Urinary bladder (tissue), 4 donors: ENCODE data around the gene AMDHD1. TPM values are rescaled to one million over a fixed set of nuclear protein-coding genes. Genes with fewer than 3 reads are reported as not detected.
"Not testable (repeated sequence)": the region's sequence is repeated elsewhere in the genome, so short reads cannot be mapped to it uniquely, and the experiment has no call there.

Source experiments
- DNase-seq: peaks from one replicate; pipeline ENCODE4 v3.0.0-alpha.2; 2015; ENCODE audit errors: extremely low spot score
- H3K27ac ChIP-seq: one replicate; pipeline ENCODE4 v1.5.1; 2013; ENCODE audit warnings: low read depth, mild to moderate bottlenecking, moderate library complexity
- H3K36me3 ChIP-seq: one replicate; pipeline ENCODE4 v1.6.1; 2013; ENCODE audit warnings: mild to moderate bottlenecking, moderate library complexity; ENCODE audit not compliant: insufficient read depth
- H3K4me1 ChIP-seq: one replicate; pipeline ENCODE4 v1.6.1; 2013; ENCODE audit warnings: mild to moderate bottlenecking, moderate library complexity; ENCODE audit not compliant: insufficient read depth
- H3K4me3 ChIP-seq: one replicate; pipeline ENCODE4 v1.5.1; 2013; ENCODE audit warnings: low read depth, low read length
- WGBS: extraction: QIAGEN DNeasy Blood & Tissue Kit; methylation state at CpG from one replicate; pipeline ENCODE4 v1.1.7; 2013; 5-methylcytosine and 5-hydroxymethylcytosine counted together
- polyA plus RNA-seq: library from polyadenylated mRNA; stranded (reverse); fragments of 200-250 nt; gene quantifications from one replicate; pipeline ENCODE4 v1.2.3, GENCODE V29; 2013
- total RNA-seq: library from RNA; depleted of rRNA; stranded (reverse); fragments of >200 nt; gene quantifications from one replicate; pipeline ENCODE4 v1.2.3, GENCODE V29; 2014
- donor health status: healthy with polysubstance abuse.
- donor health status: healthy.

The AMDHD1 gene
- total and polyA plus RNA-seq, 2 donors, result 0.16 to 0.80 TPM

DNA sequence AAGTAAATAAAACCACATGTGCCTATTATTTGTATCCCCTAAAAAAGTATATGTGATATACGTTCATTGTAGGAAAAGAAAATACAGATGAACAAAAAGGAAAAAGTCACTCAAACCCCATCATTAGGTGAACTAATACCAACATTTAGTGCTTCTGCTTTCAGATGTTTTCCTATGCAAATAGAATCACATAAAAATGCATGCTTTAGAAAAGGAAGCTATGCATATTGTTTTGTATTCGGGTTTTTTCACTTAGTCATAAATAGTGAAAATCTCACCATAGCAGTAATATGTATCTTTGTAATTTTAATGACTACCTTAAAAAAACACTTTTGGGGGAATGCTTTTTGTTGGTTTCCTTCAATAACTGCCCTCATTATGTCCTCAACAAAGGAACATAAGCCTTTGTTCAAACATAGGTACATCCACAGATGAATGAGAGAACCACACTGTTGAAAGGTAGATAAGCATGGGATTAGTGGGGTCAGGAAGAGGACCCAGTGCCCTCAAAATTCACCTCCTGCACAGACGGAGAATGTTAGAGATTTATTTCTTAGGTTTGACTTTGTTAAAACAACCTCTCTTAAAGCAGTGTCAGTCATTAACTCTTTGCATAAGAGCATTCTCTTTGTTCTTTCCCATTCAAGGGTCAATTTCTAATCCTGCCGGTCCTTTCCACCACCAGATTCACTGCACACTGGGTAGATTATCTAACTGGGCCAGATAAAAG, 6.5 kb downstream of the AMDHD1 start:
- H3K27ac ChIP-seq, result no peak overlapping the region
- H3K4me1 ChIP-seq, result no peaks in the 10 kb centered on the region
- WGBS, result 46% methylated on average over 4 of the region's 4 CpGs
- no peaks in the 10 kb centered on the region for H3K36me3 ChIP-seq
- no peak for DNase-seq
- H3K4me3 ChIP-seq, result no peak overlapping the region

DNA sequence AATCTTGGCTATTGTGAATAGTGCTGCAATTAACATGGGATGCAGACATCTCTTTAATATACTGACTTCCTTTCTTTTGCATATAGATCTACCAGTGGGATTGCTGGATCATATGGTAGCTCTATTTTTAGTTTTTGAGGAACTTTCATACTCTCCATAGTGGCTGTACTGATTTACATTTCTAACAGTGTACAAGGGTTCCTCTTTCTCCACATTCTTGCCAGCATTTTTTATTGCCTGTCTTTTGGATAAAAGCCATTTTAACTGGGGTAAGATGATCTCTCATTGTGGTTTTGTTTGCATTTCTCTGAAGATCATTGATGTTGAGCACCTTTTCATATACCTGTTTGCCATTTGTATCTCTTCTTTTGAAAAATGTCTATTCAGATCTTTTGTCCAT, 8.4 kb downstream of the AMDHD1 start:
- H3K4me3 ChIP-seq, result no peak overlapping the region
- no peak for DNase-seq
- no peak overlapping the region for H3K27ac ChIP-seq
- H3K36me3 ChIP-seq, result no peaks in the 10 kb centered on the region
- no peaks in the 10 kb centered on the region for H3K4me1 ChIP-seq

DNA sequence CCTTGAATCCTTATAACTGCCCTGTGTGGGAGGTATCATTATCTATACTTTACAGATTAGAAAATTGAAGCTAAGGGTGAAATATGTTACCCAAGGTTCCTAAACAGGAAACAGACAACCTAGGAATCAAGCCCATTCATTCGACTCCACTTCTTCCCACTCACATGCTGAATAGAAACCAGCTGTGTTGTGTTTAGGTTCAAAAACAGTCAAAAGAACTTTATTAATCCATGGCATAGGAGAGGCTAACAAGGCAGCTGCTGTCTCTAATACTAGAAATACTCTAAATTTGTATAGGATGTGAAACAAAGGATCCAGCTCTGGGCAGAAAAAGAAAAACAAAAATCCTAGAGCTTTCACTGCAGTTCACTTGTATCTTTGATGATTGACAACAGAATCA, 9.9 kb downstream of the AMDHD1 start:
- Histone ChIP-seq H3K4me3 (no peak overlapping the region), H3K27ac (no peak overlapping the region), H3K4me1 (no peaks in the 10 kb centered on the region), H3K36me3 (no peaks in the 10 kb centered on the region)
- no peak for DNase-seq
- 28% methylated on average over 1 of the region's 1 CpG for WGBS

- DNase-seq, result no peak
- no peaks in the 10 kb centered on the region for H3K36me3 ChIP-seq
- H3K27ac ChIP-seq, result no peak overlapping the region
- 79% methylated on average over 7 of the region's 7 CpGs for WGBS
- no peak overlapping the region for H3K4me3 ChIP-seq
- H3K4me1 ChIP-seq, result no peaks in the 10 kb centered on the region
Observed at GRCh38 chr12:95955549-95956159, 12.5 kb downstream of the AMDHD1 start.

GRCh38 chr12:95956557-95957145, 13.5 kb downstream of the AMDHD1 start:
- no peak overlapping the region for H3K4me3 ChIP-seq
- H3K36me3 ChIP-seq, result no peaks in the 10 kb centered on the region
- H3K4me1 ChIP-seq, result no peaks in the 10 kb centered on the region
- WGBS, result 64% methylated on average over 27 of the region's 27 CpGs
- no peak for DNase-seq
- no peak overlapping the region for H3K27ac ChIP-seq

GRCh38 chr12:95959107-95959506, 16.0 kb downstream of the AMDHD1 start:
- H3K4me1 ChIP-seq, result no peaks in the 10 kb centered on the region
- 53% methylated on average over 1 of the region's 1 CpG for WGBS
- no peak for DNase-seq
- H3K4me3 ChIP-seq, result no peak overlapping the region
- no peaks in the 10 kb centered on the region for H3K36me3 ChIP-seq
- H3K27ac ChIP-seq, result no peak overlapping the region

GRCh38 chr12:95960241-95960640, 17.1 kb downstream of the AMDHD1 start:
- Histone ChIP-seq H3K4me3 (no peak overlapping the region), H3K4me1 (no peaks in the 10 kb centered on the region), H3K27ac (no peak overlapping the region), H3K36me3 (no peaks in the 10 kb centered on the region)
- no peak for DNase-seq
- WGBS, result 68% methylated on average over 5 of the region's 5 CpGs

DNA sequence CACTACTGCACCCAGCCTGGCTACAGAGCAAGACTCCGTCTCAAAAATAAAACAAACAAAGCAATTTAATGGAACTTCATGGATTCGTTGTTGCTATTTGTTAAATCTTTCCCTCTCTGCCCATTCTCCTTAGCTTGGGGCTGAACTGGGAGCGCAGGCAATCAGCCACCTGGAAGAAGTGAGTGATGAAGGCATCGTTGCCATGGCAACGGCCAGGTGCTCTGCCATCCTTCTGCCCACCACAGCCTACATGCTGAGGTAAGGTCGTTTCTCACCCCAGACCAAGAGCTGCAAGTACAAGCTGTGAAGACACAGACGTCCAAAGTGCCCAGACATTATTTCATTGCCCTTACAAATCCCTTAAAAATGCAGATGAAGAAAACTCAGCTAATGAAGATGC, 19.1 kb downstream of the AMDHD1 start:
- H3K36me3 ChIP-seq, result no peaks in the 10 kb centered on the region
- WGBS, result 75% methylated on average over 7 of the region's 7 CpGs
- no peak overlapping the region for H3K4me3 ChIP-seq
- H3K27ac ChIP-seq, result no peak overlapping the region
- no peaks in the 10 kb centered on the region for H3K4me1 ChIP-seq
- DNase-seq, result no peak

GRCh38 chr12:95963096-95963495, 20.0 kb downstream of the AMDHD1 start:
- H3K36me3 ChIP-seq, result no peaks in the 10 kb centered on the region
- no peak for DNase-seq
- H3K4me1 ChIP-seq, result no peaks in the 10 kb centered on the region
- 84% methylated on average over 2 of the region's 2 CpGs for WGBS
- no peak overlapping the region for H3K27ac ChIP-seq
- no peak overlapping the region for H3K4me3 ChIP-seq

- 78% methylated on average over 7 of the region's 7 CpGs for WGBS
- Histone ChIP-seq H3K4me3 (no peak overlapping the region), H3K36me3 (no peaks in the 10 kb centered on the region), H3K27ac (no peak overlapping the region), H3K4me1 (no peaks in the 10 kb centered on the region)
- DNase-seq, result no peak
Observed at GRCh38 chr12:95966287-95966870, 23.2 kb downstream of the AMDHD1 start.

DNA sequence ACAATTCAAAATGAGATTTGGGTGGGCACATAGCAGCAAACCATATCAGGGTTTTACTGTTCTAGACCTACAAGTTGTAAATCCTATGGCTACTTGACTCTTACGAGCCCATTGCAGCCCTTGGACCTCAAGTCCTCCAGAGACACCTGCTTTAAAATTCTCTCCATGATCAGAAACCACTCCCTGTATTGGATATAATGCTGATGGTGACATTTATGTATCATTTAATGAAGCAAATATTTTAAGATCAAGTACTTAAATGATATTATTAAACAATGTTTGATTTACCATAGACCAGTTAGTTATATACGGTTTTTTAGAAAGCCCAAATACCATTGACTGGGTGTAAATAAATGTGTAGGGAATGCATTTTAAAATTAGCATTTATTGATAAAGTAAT, 24.2 kb downstream of the AMDHD1 start:
- H3K4me3 ChIP-seq, result no peak overlapping the region
- 93% methylated on average over 2 of the region's 2 CpGs for WGBS
- no peak overlapping the region for H3K27ac ChIP-seq
- H3K4me1 ChIP-seq, result no peaks in the 10 kb centered on the region
- DNase-seq, result no peak
- no peaks in the 10 kb centered on the region for H3K36me3 ChIP-seq

GRCh38 chr12:95969116-95969515, 26.0 kb downstream of the AMDHD1 start:
- 97% methylated on average over 28 of the region's 28 CpGs for WGBS
- H3K4me3 ChIP-seq, H3K27ac ChIP-seq, DNase-seq, H3K4me1 ChIP-seq, H3K36me3 ChIP-seq: not testable (repeated sequence)

DNA sequence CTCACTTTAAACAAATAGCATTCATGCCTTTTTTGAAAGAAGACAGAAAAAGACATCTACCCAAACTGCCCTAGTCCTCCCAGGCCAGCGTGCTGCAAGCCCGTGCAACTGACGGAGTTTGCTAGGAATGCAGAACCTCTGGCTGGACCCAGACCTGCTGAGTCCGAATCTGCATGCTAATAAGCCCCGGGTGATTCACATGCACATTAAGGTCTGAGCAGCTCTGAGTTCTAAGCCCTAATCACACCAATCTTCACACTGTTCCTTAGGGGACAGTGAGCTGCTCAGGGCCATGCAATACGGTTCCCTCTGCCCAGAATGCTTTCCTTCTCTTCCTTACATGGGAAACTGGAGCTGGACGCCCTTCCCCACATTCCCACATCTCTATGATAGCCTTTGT, 27.8 kb downstream of the AMDHD1 start:
- 65% methylated on average over 7 of the region's 7 CpGs for WGBS

DNA sequence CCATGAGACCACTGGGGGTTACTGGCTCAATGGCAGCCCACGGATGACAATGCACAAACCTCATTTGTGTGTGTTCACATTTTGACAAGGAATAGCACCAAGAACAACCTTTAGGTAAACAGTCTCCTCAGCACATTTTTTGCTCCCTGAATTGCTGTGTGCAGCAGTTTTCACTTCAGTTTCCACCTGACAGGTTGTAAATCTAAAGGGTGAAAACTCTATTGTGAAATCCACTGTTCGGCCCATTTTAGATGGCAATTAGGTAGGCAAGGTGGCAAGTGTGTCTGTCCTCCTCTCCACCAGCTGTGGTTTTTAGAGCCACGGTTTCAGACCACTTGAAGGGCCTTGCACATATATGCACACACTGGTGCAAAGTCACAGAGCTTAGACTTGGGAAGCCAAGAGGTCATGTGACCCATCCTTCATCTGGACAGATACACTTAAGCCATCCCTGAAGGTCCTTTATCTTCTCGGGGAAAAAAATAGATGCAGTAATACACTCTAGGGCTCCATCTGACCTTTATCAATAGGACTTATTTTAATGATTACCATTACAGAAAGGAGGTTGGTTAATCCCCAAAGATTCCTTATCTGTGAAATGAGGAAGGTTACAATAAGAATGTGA, 29.8 kb downstream of the AMDHD1 start:
- H3K4me3 ChIP-seq, result no peak overlapping the region
- WGBS, result 73% methylated on average over 4 of the region's 4 CpGs
- no peaks in the 10 kb centered on the region for H3K4me1 ChIP-seq
- no peaks in the 10 kb centered on the region for H3K36me3 ChIP-seq
- no peak for DNase-seq
- no peak overlapping the region for H3K27ac ChIP-seq

More for the DNA sequence above, 27.8 kb downstream of the AMDHD1 start:
- no peak overlapping the region for H3K4me3 ChIP-seq
- DNase-seq, result no peak
- H3K27ac ChIP-seq, result no peak overlapping the region
- H3K4me1 ChIP-seq, result no peaks in the 10 kb centered on the region
- H3K36me3 ChIP-seq, result no peaks in the 10 kb centered on the region
